H9 (cell line): ENCODE data around the gene HHAT. TPM values are rescaled to one million over a fixed set of nuclear protein-coding genes. Genes with fewer than 3 reads are reported as not detected.
A peak's percentile ranks its signal among the peaks of the same experiment; 100 is the strongest.

Experiments
- DNase-seq: peaks from one replicate; pipeline ENCODE4 v3.0.0-alpha.2; 2017
- H2AFZ ChIP-seq: one replicate; pipeline ENCODE4 v1.6.1; 2013; ENCODE audit warnings: mild to moderate bottlenecking, low read length, control low read depth, moderate library complexity
- H2AK5ac ChIP-seq: 2 replicates; pipeline ENCODE4 v1.6.1; 2013; ENCODE audit warnings: low read length, control low read depth, mixed read lengths; ENCODE audit not compliant: insufficient read length
- H2BK120ac ChIP-seq: one replicate; pipeline ENCODE4 v1.6.1; 2013; ENCODE audit warnings: low read depth, mild to moderate bottlenecking, low read length, control low read depth, inconsistent platforms; ENCODE audit not compliant: poor library complexity, severe bottlenecking
- H2BK12ac ChIP-seq: 2 replicates; pipeline ENCODE4 v1.6.1; 2013; ENCODE audit warnings: low read length, control low read depth, mixed read lengths, low read depth; ENCODE audit not compliant: insufficient read length
- H2BK15ac ChIP-seq: 2 replicates; pipeline ENCODE4 v1.6.1; 2013; ENCODE audit warnings: low read depth, low read length, control low read depth
- H2BK20ac ChIP-seq: one replicate; pipeline ENCODE4 v1.6.1; 2013; ENCODE audit warnings: low read depth, mild to moderate bottlenecking, low read length, control low read depth, inconsistent platforms; ENCODE audit not compliant: poor library complexity, severe bottlenecking
- H2BK5ac ChIP-seq: 2 replicates; pipeline ENCODE4 v1.6.1; 2013; ENCODE audit warnings: low read length, control low read depth, mixed read lengths; ENCODE audit not compliant: insufficient read length
- H3K14ac ChIP-seq: 2 replicates; pipeline ENCODE4 v1.6.1; 2013; ENCODE audit warnings: low read length, control low read depth; ENCODE audit not compliant: insufficient read depth
- H3K18ac ChIP-seq: 2 replicates; pipeline ENCODE4 v1.6.1; 2013; ENCODE audit warnings: low read depth, mild to moderate bottlenecking, mixed read lengths, low read length, control low read depth; ENCODE audit not compliant: insufficient read length
- H3K23ac ChIP-seq: 2 replicates; pipeline ENCODE4 v1.6.1; 2013; ENCODE audit warnings: low read length, control low read depth, mixed read lengths, low read depth; ENCODE audit not compliant: insufficient read length
- H3K23me2 ChIP-seq: 2 replicates; pipeline ENCODE4 v1.6.1; 2013; ENCODE audit warnings: low read depth, mild to moderate bottlenecking, mixed read lengths, low read length, control low read depth; ENCODE audit not compliant: insufficient read length, poor library complexity, severe bottlenecking
- H3K27ac ChIP-seq: 2 replicates; pipeline ENCODE4 v1.5.1; 2013; ENCODE audit warnings: low read length, control low read depth, mixed read lengths, low read depth; ENCODE audit not compliant: insufficient read length
- H3K27me3 ChIP-seq: 2 replicates; pipeline ENCODE4 v1.6.1; 2013; ENCODE audit warnings: low read length, control low read depth, inconsistent platforms; ENCODE audit not compliant: insufficient read depth
- H3K4ac ChIP-seq: 2 replicates; pipeline ENCODE4 v1.6.1; 2013; ENCODE audit warnings: low read depth, mild to moderate bottlenecking, control low read depth, inconsistent platforms, low read length, moderate library complexity
- H3K4me1 ChIP-seq: 2 replicates; pipeline ENCODE4 v1.6.1; 2013; ENCODE audit warnings: low read length, control low read depth, inconsistent platforms; ENCODE audit not compliant: insufficient read depth
- H3K4me2 ChIP-seq: 2 replicates; pipeline ENCODE4 v1.6.1; 2013; ENCODE audit warnings: low read length, control low read depth, mixed read lengths; ENCODE audit not compliant: insufficient read length, insufficient read depth
- H3K56ac ChIP-seq: 2 replicates; pipeline ENCODE4 v1.6.1; 2013; ENCODE audit warnings: low read depth, mild to moderate bottlenecking, mixed read lengths, low read length, control low read depth; ENCODE audit not compliant: insufficient read length
- H3K79me1 ChIP-seq: 2 replicates; pipeline ENCODE4 v1.6.1; 2013; ENCODE audit warnings: low read depth, mild to moderate bottlenecking, moderate library complexity, low read length, control low read depth, inconsistent platforms; ENCODE audit not compliant: insufficient read depth, poor library complexity, severe bottlenecking
- H3K79me2 ChIP-seq: 2 replicates; pipeline ENCODE4 v1.6.1; 2013; ENCODE audit warnings: low read length, control low read depth, inconsistent platforms; ENCODE audit not compliant: insufficient read depth
- H3K9ac ChIP-seq: 2 replicates; pipeline ENCODE4 v1.6.1; 2013; ENCODE audit warnings: low read length, control low read depth, mixed read lengths; ENCODE audit not compliant: insufficient read length; ENCODE audit errors: extremely low read depth
- H3K9me3 ChIP-seq: one replicate; pipeline ENCODE4 v1.6.1; 2013; ENCODE audit warnings: low read depth, low read length, inconsistent platforms; ENCODE audit not compliant: control insufficient read depth
- H3T11ph ChIP-seq: one replicate; pipeline ENCODE4 v1.6.1; 2013; ENCODE audit warnings: mild to moderate bottlenecking, low read length, control low read depth, inconsistent platforms
- H4K20me1 ChIP-seq: one replicate; pipeline ENCODE4 v1.6.1; 2013; ENCODE audit not compliant: control insufficient read depth, insufficient read length, insufficient read depth
- H4K5ac ChIP-seq: 2 replicates; pipeline ENCODE4 v1.6.1; 2013; ENCODE audit warnings: low read depth, mild to moderate bottlenecking, mixed read lengths, low read length, control low read depth; ENCODE audit not compliant: insufficient read length
- H4K8ac ChIP-seq: replicated peaks from 2 replicates; pipeline ENCODE4 v1.6.1; 2013; ENCODE audit warnings: low read length, control low read depth, mixed read lengths, low read depth; ENCODE audit not compliant: insufficient read length
- H4K91ac ChIP-seq: 2 replicates; pipeline ENCODE4 v1.6.1; 2013; ENCODE audit warnings: low read depth, mild to moderate bottlenecking, moderate library complexity, mixed read lengths, low read length, control low read depth; ENCODE audit not compliant: insufficient read length
- H3K27ac Mint-ChIP-seq, 3 experiments: 2 replicates in 2 of 3; 3 replicates in 1 of 3; pipeline ENCODE4 v1.8.0; 2020 to 2021; ENCODE audit warnings: mixed read lengths in 3 of 3, mild to moderate bottlenecking in 1 of 3, moderate library complexity in 1 of 3
- H3K27me3 Mint-ChIP-seq: 2 replicates; pipeline ENCODE4 v1.8.0; 2021; ENCODE audit warnings: low read depth, mild to moderate bottlenecking, moderate library complexity, mixed read lengths
- H3K36me3 Mint-ChIP-seq, 3 experiments: 2 replicates in 2 of 3; 3 replicates in 1 of 3; pipeline ENCODE4 v1.8.0; 2020 to 2021; ENCODE audit warnings: low read depth in 3 of 3, mixed read lengths in 3 of 3; ENCODE audit not compliant: insufficient read depth in 1 of 3
- H3K4me1 Mint-ChIP-seq, 2 experiments: 2 replicates each; pipeline ENCODE4 v1.8.0; 2020; ENCODE audit warnings: mixed read lengths in 2 of 2
- H3K4me3 Mint-ChIP-seq, 2 experiments: 2 replicates in 1 of 2; 3 replicates in 1 of 2; pipeline ENCODE4 v1.8.0; 2020 to 2021; ENCODE audit warnings: mild to moderate bottlenecking in 2 of 2, mixed read lengths in 2 of 2, moderate library complexity in 1 of 2
- H3K9me3 Mint-ChIP-seq, 2 experiments: 2 replicates in 1 of 2; 3 replicates in 1 of 2; pipeline ENCODE4 v1.8.0; 2020; ENCODE audit warnings: mild to moderate bottlenecking in 2 of 2, mixed read lengths in 2 of 2, moderate library complexity in 1 of 2
- CTCF ChIP-seq: fragments of 200-600 bp; sonication (generic); conservative IDR thresholded peaks from 3 replicates; pipeline ENCODE4 v1.8.0; 2021; ENCODE audit warnings: antibody characterized with exemption, mild to moderate bottlenecking
- total RNA-seq: library from RNA; stranded (reverse); gene quantifications from 2 replicates; pipeline ENCODE4 v1.2.1, GENCODE V29; 2021

HHAT gene
- total RNA-seq, 1 experiment from 2014 or later, result 0.48 TPM

- Mint-ChIP-seq H3K27me3 (no peaks in the 10 kb centered on the region), H3K27ac (no peak overlapping the region), H3K4me3 (no peak overlapping the region), H3K9me3 (no peaks in the 10 kb centered on the region), H3K4me1 (no peaks in the 10 kb centered on the region), H3K36me3 (no peaks in the 10 kb centered on the region)
- Histone ChIP-seq H3K18ac (no peak overlapping the region), H3K23ac (no peak overlapping the region), H3K79me2 (no peaks in the 10 kb centered on the region), H2AK5ac (no peak overlapping the region), H2BK120ac (no peak overlapping the region), H3K56ac (no peak overlapping the region), H3K4me1 (no peaks in the 10 kb centered on the region), H2BK12ac (no peak overlapping the region), H3T11ph (no peak overlapping the region), H4K5ac (no peak overlapping the region), H3K27me3 (no peaks in the 10 kb centered on the region), H4K20me1 (no peaks in the 10 kb centered on the region), H3K4ac (no peak overlapping the region), H2BK20ac (no peak overlapping the region), H2BK15ac (no peak overlapping the region), H2BK5ac (no peak overlapping the region), H3K9ac (no peak overlapping the region), H3K4me2 (no peak overlapping the region), H3K23me2 (no peaks in the 10 kb centered on the region), H4K8ac (no peak overlapping the region), H3K9me3 (no peaks in the 10 kb centered on the region), H3K79me1 (no peaks in the 10 kb centered on the region), H2AFZ (no peak overlapping the region), H3K14ac (peak overlapping the region; percentile 49; the same call in 1 of the 2 replicates), H4K91ac (no peak overlapping the region), H3K27ac (no peak overlapping the region)
- no peak for TF ChIP-seq CTCF
- no peak for DNase-seq
Measured at GRCh38 chr1:210669951-210670350, 341.2 kb downstream of the HHAT start.
